SK-N-SH (cell line): ENCODE results near the gene CTPS1. TPM values are rescaled to one million over a fixed set of nuclear protein-coding genes. Genes with fewer than 3 reads are reported as not detected.

Source experiments
- CTCF ChIA-PET: fragments of 300-600, 350-600 bp; formaldehyde crosslinking; extraction: SDS; loops from one replicate; lab custom pipeline; 2021; lab: Yijun Ruan, JAX
- POLR2A ChIA-PET: fragments of 350-600 bp; sonication (Branson Sonifier 250); formaldehyde crosslinking; extraction: SDS; loops from one replicate; lab custom pipeline; 2020; ENCODE audit warnings: antibody characterized with exemption, inconsistent platforms; lab: Yijun Ruan, JAX
- DNase-seq: peaks from one replicate; pipeline ENCODE4 v3.0.0; 2012
- H2AFZ ChIP-seq: fragments of 200-600 bp; sonication (generic); 2 replicates; pipeline ENCODE4 v1.8.1; 2016; ENCODE audit warnings: antibody characterized with exemption, mild to moderate bottlenecking, low read depth
- H3F3A ChIP-seq: fragments of 200-600 bp; sonication (generic); replicated peaks from 2 replicates; pipeline ENCODE3; 2016; ENCODE audit warnings: antibody characterized with exemption, mild to moderate bottlenecking; ENCODE audit not compliant: insufficient read depth
- H3K27ac ChIP-seq, 2 experiments: fragments of 200-500 bp in 1 of 2; fragments of 200-600 bp in 1 of 2; sonication (Bioruptor generic) in 1 of 2; sonication (generic), shearing (Covaris generic) in 1 of 2; 2 replicates each; pipeline versions ENCODE4 v1.5.1 to v1.6.1; 2014 to 2016; ENCODE audit warnings: low read depth in 2 of 2, inconsistent platforms in 1 of 2, low read length in 1 of 2, mild to moderate bottlenecking in 1 of 2, mixed read lengths in 1 of 2
- H3K27me3 ChIP-seq: fragments of 200-600 bp; sonication (generic), shearing (Covaris generic); 2 replicates; pipeline ENCODE4 v1.6.1; 2016; ENCODE audit warnings: mixed run types; ENCODE audit not compliant: insufficient read depth
- H3K36me3 ChIP-seq, 2 experiments: fragments of 200-500 bp in 1 of 2; fragments of 200-600 bp in 1 of 2; sonication (Bioruptor generic) in 1 of 2; sonication (generic) in 1 of 2; replicated peaks in 1 of 2; 2 replicates each; pipeline versions ENCODE3 to v1.5.1; 2014 to 2016; ENCODE audit warnings: low read length in 1 of 2, mild to moderate bottlenecking in 1 of 2; ENCODE audit not compliant: insufficient read depth in 2 of 2, control insufficient read depth in 1 of 2
- H3K4me1 ChIP-seq, 2 experiments: fragments of 200-500 bp in 1 of 2; fragments of 200-600 bp in 1 of 2; sonication (Bioruptor generic) in 1 of 2; sonication (generic), shearing (Covaris generic) in 1 of 2; 2 replicates each; pipeline versions ENCODE4 v1.5.1 to v1.6.1; 2014 to 2016; ENCODE audit warnings: low read depth in 1 of 2, low read length in 1 of 2, mixed run types in 1 of 2; ENCODE audit not compliant: insufficient read depth in 2 of 2, control insufficient read depth in 1 of 2
- H3K4me2 ChIP-seq: fragments of 200-600 bp; sonication (generic), shearing (Covaris generic); 2 replicates; pipeline ENCODE4 v1.6.1; 2017; ENCODE audit warnings: mixed run types
- H3K4me3 ChIP-seq, 2 experiments: fragments of 200-500 bp in 1 of 2; fragments of 200-600 bp in 1 of 2; sonication (Bioruptor generic) in 1 of 2; sonication (generic), shearing (Covaris generic) in 1 of 2; 2 replicates each; pipeline versions ENCODE4 v1.5.1 to v1.8.1; 2014 to 2016; ENCODE audit warnings: low read depth in 2 of 2, inconsistent platforms in 1 of 2, low read length in 1 of 2, mild to moderate bottlenecking in 1 of 2, mixed read lengths in 1 of 2, moderate library complexity in 1 of 2
- H3K79me2 ChIP-seq: fragments of 200-600 bp; sonication (generic); 2 replicates; pipeline ENCODE4 v1.8.1; 2017; ENCODE audit warnings: mild to moderate bottlenecking; ENCODE audit not compliant: insufficient read depth
- H3K9ac ChIP-seq: fragments of 200-600 bp; sonication (generic); 2 replicates; pipeline ENCODE4 v1.6.1; 2017; ENCODE audit warnings: mixed run types
- H3K9me2 ChIP-seq: fragments of 200-600 bp; sonication (generic); 2 replicates; pipeline ENCODE4 v1.6.1; 2017; ENCODE audit warnings: mixed run types
- H3K9me3 ChIP-seq: fragments of 200-600 bp; sonication (generic); 2 replicates; pipeline ENCODE4 v1.6.1; 2017; ENCODE audit warnings: mixed run types, mild to moderate bottlenecking, moderate library complexity
- H4K20me1 ChIP-seq: fragments of 200-600 bp; sonication (generic); 2 replicates; pipeline ENCODE4 v1.6.1; 2017; ENCODE audit warnings: mild to moderate bottlenecking, mixed run types; ENCODE audit not compliant: insufficient read depth
- ELF1 ChIP-seq: IDR thresholded peaks from 2 replicates; pipeline ENCODE4 v1.4.0; 2012
- FOXM1 ChIP-seq: IDR thresholded peaks from 2 replicates; pipeline ENCODE4 v1.4.0; 2012; ENCODE audit warnings: low read depth, mild to moderate bottlenecking
- GABPA ChIP-seq: IDR thresholded peaks from 2 replicates; pipeline ENCODE4 v1.4.0; 2012; ENCODE audit warnings: low read depth, mild to moderate bottlenecking
- GATA2 ChIP-seq: sonication (generic); formaldehyde crosslinking; IDR thresholded peaks from 2 replicates; pipeline ENCODE4 v1.5.0; 2020; ENCODE audit warnings: mild to moderate bottlenecking, missing genetic modification reagents
- IRF3 ChIP-seq: fragments of 150-350 bp; IDR thresholded peaks from 2 replicates; pipeline ENCODE4 v1.6.1; 2016; ENCODE audit warnings: mild to moderate bottlenecking, low read depth, low read length
- JUND ChIP-seq: IDR thresholded peaks from 2 replicates; pipeline ENCODE4 v1.4.0; 2012
- PBX3 ChIP-seq: IDR thresholded peaks from 2 replicates; pipeline ENCODE4; 2012
- POLR2AphosphoS5 ChIP-seq: IDR thresholded peaks from 2 replicates; pipeline ENCODE4 v1.6.1; 2012; ENCODE audit warnings: low read depth, low read length
- RAD21 ChIP-seq: IDR thresholded peaks from 2 replicates; pipeline ENCODE4 v1.6.1; 2012; ENCODE audit warnings: mild to moderate bottlenecking, low read length
- RCOR1 ChIP-seq: fragments of 150-350 bp; IDR thresholded peaks from 2 replicates; pipeline ENCODE4 v1.6.1; 2017; ENCODE audit warnings: antibody characterized with exemption, low read length
- SMC3 ChIP-seq: IDR thresholded peaks from 2 replicates; pipeline ENCODE4 v1.6.1; 2012; ENCODE audit warnings: low read depth, low read length, improper control_type of control experiment
- TAF1 ChIP-seq: IDR thresholded peaks from 2 replicates; pipeline ENCODE4 v1.6.1; 2012; ENCODE audit warnings: low read depth, mild to moderate bottlenecking, low read length, moderate library complexity, borderline replicate concordance
- TEAD4 ChIP-seq: IDR thresholded peaks from 2 replicates; pipeline ENCODE4 v1.4.0; 2012; ENCODE audit warnings: mild to moderate bottlenecking, borderline replicate concordance; ENCODE audit not compliant: insufficient read depth
- USF1 ChIP-seq: IDR thresholded peaks from 2 replicates; pipeline ENCODE4 v1.4.0; 2012; ENCODE audit warnings: low read depth, borderline replicate concordance
- YY1 ChIP-seq: IDR thresholded peaks from 2 replicates; pipeline ENCODE4 v1.4.0; 2012; ENCODE audit warnings: low read depth, mild to moderate bottlenecking
- WGBS: methylation state at CpG from one replicate; pipeline ENCODE4 v1.1.6; 2017; ENCODE audit warnings: low lambda C conversion rate; 5-methylcytosine and 5-hydroxymethylcytosine counted together
- polyA plus RNA-seq, 3 experiments: library from polyadenylated mRNA; depleted of rRNA; stranded (reverse); fragments of >200 nt; gene quantifications; 2 replicates each; pipeline ENCODE4 v1.2.3, GENCODE V29; 2012
- TF ChIP-seq, protein P1 (sequence below): IDR thresholded peaks from 2 replicates; pipeline ENCODE4 v1.4.0; 2012; ENCODE audit warnings: low read depth, borderline replicate concordance
- TF ChIP-seq, protein P2 (sequence below): IDR thresholded peaks from 2 replicates; pipeline ENCODE4 v1.6.1; 2012; ENCODE audit warnings: mild to moderate bottlenecking, low read depth, low read length, moderate library complexity

The CTPS1 gene
- polyA plus RNA-seq, 1 of the 3 experiments (the other 2 are of a cell fraction): 34.5 TPM

DNA sequence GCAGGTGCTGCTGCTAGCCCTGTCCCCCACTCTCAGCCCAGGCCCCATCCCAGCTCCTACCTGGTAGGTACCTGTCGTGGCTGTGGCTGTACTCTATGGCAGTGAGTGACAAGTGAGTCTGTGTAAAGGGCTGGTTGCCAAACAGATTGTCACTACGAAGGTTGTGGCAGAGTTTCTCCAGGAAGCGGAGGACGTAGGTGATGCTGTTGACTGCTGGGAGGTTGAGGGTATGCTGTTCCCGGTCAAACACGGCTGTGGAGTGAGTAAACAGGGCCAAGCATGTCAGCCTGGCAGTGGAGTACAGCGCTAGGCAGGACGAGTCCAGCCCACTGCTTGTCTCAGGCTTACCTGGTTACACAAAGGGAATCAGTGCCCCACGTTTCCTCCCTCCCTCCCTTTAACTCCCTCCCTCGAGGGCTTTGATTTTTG, 66.9 kb downstream of the CTPS1 start:
- 89% methylated on average over 9 of the region's 10 CpGs for WGBS
- peak overlapping the region; percentile 18 to 74; a peak in 3 of 4 replicates for H3K27ac ChIP-seq
- H3K36me3 ChIP-seq: peaks cover 13 to 20% of the 10 kb centered on the region in 2 experiments
- TF ChIP-seq YY1 (no peak), TAF1 (no peak)
- TF ChIP-seq, protein P1, sequence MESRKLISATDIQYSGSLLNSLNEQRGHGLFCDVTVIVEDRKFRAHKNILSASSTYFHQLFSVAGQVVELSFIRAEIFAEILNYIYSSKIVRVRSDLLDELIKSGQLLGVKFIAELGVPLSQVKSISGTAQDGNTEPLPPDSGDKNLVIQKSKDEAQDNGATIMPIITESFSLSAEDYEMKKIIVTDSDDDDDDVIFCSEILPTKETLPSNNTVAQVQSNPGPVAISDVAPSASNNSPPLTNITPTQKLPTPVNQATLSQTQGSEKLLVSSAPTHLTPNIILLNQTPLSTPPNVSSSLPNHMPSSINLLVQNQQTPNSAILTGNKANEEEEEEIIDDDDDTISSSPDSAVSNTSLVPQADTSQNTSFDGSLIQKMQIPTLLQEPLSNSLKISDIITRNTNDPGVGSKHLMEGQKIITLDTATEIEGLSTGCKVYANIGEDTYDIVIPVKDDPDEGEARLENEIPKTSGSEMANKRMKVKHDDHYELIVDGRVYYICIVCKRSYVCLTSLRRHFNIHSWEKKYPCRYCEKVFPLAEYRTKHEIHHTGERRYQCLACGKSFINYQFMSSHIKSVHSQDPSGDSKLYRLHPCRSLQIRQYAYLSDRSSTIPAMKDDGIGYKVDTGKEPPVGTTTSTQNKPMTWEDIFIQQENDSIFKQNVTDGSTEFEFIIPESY: no peak
- TF ChIP-seq, all 33 proteins: peak for 0
- H3K4me2 ChIP-seq: 0 out of 2 replicates have a peak overlapping the region, but pooled peaks have one; percentile 52
- POLR2A ChIA-PET: no interaction called here
- H3K4me3 ChIP-seq: no peak overlapping the region
- H3K9me3 ChIP-seq: no peaks in the 10 kb centered on the region
- no peaks in the 10 kb centered on the region for H3K9me2 ChIP-seq
- H3K9ac ChIP-seq: no peak overlapping the region
- peaks cover 4% of the 10 kb centered on the region for H3F3A ChIP-seq
- DNase-seq: no peak
- H3K27me3 ChIP-seq: no peaks in the 10 kb centered on the region
- CTCF ChIA-PET: interaction anchor here (1.5 kb wide), 1 partner anchor 15 kb away, joined by 3 read pairs; no protein-coding TSS in a partner anchor
- no peaks in the 10 kb centered on the region for H3K79me2 ChIP-seq
- H3K4me1 ChIP-seq: peaks cover 9 to 23% of the 10 kb centered on the region in 2 experiments
- H2AFZ ChIP-seq: no peak overlapping the region
- H4K20me1 ChIP-seq: no peaks in the 10 kb centered on the region

GRCh38 chr1:41048540-41048939, 69.0 kb downstream of the CTPS1 start:
- no peaks in the 10 kb centered on the region for H4K20me1 ChIP-seq
- no peaks in the 10 kb centered on the region for H3K9me3 ChIP-seq
- peaks cover 4% of the 10 kb centered on the region for H3F3A ChIP-seq
- H2AFZ ChIP-seq: no peak overlapping the region
- WGBS: 95% methylated on average over 3 of the region's 3 CpGs
- no peak overlapping the region for H3K4me2 ChIP-seq
- H3K36me3 ChIP-seq: peaks cover 19 to 20% of the 10 kb centered on the region in 2 experiments
- H3K4me1 ChIP-seq: peaks cover 9 to 23% of the 10 kb centered on the region in 2 experiments
- no peaks in the 10 kb centered on the region for H3K9me2 ChIP-seq
- ChIA-PET CTCF (no interaction called here), POLR2A (no interaction called here)
- H3K9ac ChIP-seq: no peak overlapping the region
- H3K27me3 ChIP-seq: no peaks in the 10 kb centered on the region
- no peak for DNase-seq
- no peak overlapping the region for H3K27ac ChIP-seq
- H3K4me3 ChIP-seq: no peak overlapping the region
- no peaks in the 10 kb centered on the region for H3K79me2 ChIP-seq
- TF ChIP-seq USF1 (no peak), GABPA (no peak), ELF1 (no peak), IRF3 (no peak), POLR2AphosphoS5 (no peak), PBX3 (no peak), GATA2 (CRISPR knock-in tag) (no peak), RAD21 (no peak), FOXM1 (no peak), SMC3 (no peak), RCOR1 (no peak), YY1 (no peak), TEAD4 (no peak), JUND (no peak)
- TF ChIP-seq, protein P2, sequence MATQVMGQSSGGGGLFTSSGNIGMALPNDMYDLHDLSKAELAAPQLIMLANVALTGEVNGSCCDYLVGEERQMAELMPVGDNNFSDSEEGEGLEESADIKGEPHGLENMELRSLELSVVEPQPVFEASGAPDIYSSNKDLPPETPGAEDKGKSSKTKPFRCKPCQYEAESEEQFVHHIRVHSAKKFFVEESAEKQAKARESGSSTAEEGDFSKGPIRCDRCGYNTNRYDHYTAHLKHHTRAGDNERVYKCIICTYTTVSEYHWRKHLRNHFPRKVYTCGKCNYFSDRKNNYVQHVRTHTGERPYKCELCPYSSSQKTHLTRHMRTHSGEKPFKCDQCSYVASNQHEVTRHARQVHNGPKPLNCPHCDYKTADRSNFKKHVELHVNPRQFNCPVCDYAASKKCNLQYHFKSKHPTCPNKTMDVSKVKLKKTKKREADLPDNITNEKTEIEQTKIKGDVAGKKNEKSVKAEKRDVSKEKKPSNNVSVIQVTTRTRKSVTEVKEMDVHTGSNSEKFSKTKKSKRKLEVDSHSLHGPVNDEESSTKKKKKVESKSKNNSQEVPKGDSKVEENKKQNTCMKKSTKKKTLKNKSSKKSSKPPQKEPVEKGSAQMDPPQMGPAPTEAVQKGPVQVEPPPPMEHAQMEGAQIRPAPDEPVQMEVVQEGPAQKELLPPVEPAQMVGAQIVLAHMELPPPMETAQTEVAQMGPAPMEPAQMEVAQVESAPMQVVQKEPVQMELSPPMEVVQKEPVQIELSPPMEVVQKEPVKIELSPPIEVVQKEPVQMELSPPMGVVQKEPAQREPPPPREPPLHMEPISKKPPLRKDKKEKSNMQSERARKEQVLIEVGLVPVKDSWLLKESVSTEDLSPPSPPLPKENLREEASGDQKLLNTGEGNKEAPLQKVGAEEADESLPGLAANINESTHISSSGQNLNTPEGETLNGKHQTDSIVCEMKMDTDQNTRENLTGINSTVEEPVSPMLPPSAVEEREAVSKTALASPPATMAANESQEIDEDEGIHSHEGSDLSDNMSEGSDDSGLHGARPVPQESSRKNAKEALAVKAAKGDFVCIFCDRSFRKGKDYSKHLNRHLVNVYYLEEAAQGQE: no peak
- TF ChIP-seq, protein P1: no peak
